Activated CD8-positive, alpha-beta memory T cell treated with anti-CD3 and anti-CD28 coated beads for 4 hours (primary cell): ENCODE measurements around the gene RAB18.
"Not testable (repeated sequence)": the region's sequence is repeated elsewhere in the genome, so short reads cannot be mapped to it uniquely, and the experiment has no call there.

Experiments used
- DNase-seq, 2 donors: peaks; one replicate each; pipeline ENCODE4 v3.0.0-alpha.2; 2020; ENCODE audit warnings: low read depth in 2 of 2

RAB18 gene

GRCh38 chr10:27547047-27547446, 42.9 kb downstream of the RAB18 start:
- no peak for DNase-seq

GRCh38 chr10:27547482-27547881, 43.4 kb downstream of the RAB18 start:
- DNase-seq, result no peak

GRCh38 chr10:27550823-27551222, 46.7 kb downstream of the RAB18 start:
- DNase-seq, result no peak

- DNase-seq, result no peak
These were observed 54.5 kb downstream of the RAB18 start for GRCh38 chr10:27558612-27559020.

GRCh38 chr10:27561334-27561733, 57.2 kb downstream of the RAB18 start:
- no peak for DNase-seq

- DNase-seq, result no peak
These were observed 60.3 kb downstream of the RAB18 start for GRCh38 chr10:27564398-27564797.

GRCh38 chr10:27564880-27565279, 60.8 kb downstream of the RAB18 start:
- DNase-seq, result no peak

- DNase-seq, result no peak
These were observed 64.4 kb downstream of the RAB18 start for GRCh38 chr10:27568196-27569175.

- DNase-seq, result no peak
These were observed 65.8 kb downstream of the RAB18 start for GRCh38 chr10:27569946-27570345.

- DNase-seq, result not testable (repeated sequence)
These were observed 72.9 kb downstream of the RAB18 start for GRCh38 chr10:27577038-27577437.

GRCh38 chr10:27578316-27578715, 74.2 kb downstream of the RAB18 start:
- DNase-seq, result no peak

GRCh38 chr10:27581225-27581624, 77.1 kb downstream of the RAB18 start:
- DNase-seq, result no peak

- no peak for DNase-seq
These were observed 80.2 kb downstream of the RAB18 start for GRCh38 chr10:27584302-27584701.
